Mesenchymal stem cell (in vitro differentiated cells and primary cell): ENCODE measurements around the gene RBM19.

Experiments used
- DNase-seq: peaks from one replicate; pipeline ENCODE4 v3.0.0-alpha.2; 2013
- H2AFZ ChIP-seq: one replicate; pipeline ENCODE4 v1.6.1; 2013; ENCODE audit warnings: low read depth, mild to moderate bottlenecking, control low read depth, inconsistent platforms, low read length, moderate library complexity
- H2AK5ac ChIP-seq: 2 replicates; pipeline ENCODE4 v1.6.1; 2013; ENCODE audit warnings: low read length, moderate library complexity, mild to moderate bottlenecking, inconsistent platforms; ENCODE audit not compliant: severe bottlenecking
- H2BK120ac ChIP-seq: one replicate; pipeline ENCODE4 v1.6.1; 2013; ENCODE audit warnings: low read depth, mild to moderate bottlenecking, inconsistent platforms, low read length, moderate library complexity
- H2BK12ac ChIP-seq, 2 experiments: one replicate each; pipeline ENCODE4 v1.6.1; 2013; ENCODE audit warnings: inconsistent platforms in 2 of 2, low read length in 2 of 2, mild to moderate bottlenecking in 2 of 2, moderate library complexity in 2 of 2, control low read depth in 1 of 2
- H2BK15ac ChIP-seq: one replicate; pipeline ENCODE4 v1.6.1; 2013; ENCODE audit warnings: mild to moderate bottlenecking, low read depth, inconsistent platforms; ENCODE audit not compliant: poor library complexity, severe bottlenecking
- H2BK5ac ChIP-seq: 2 replicates; pipeline ENCODE4 v1.6.1; 2013; ENCODE audit warnings: low read depth, mild to moderate bottlenecking, low read length, control low read depth, inconsistent platforms; ENCODE audit not compliant: poor library complexity, severe bottlenecking
- H3K14ac ChIP-seq, 2 experiments: one replicate each; pipeline ENCODE4 v1.6.1; 2013; ENCODE audit warnings: inconsistent platforms in 2 of 2, low read length in 2 of 2, control low read depth in 1 of 2, mild to moderate bottlenecking in 1 of 2, moderate library complexity in 1 of 2
- H3K18ac ChIP-seq, 2 experiments: one replicate each; pipeline ENCODE4 v1.6.1; 2013; ENCODE audit warnings: inconsistent platforms in 2 of 2, low read length in 2 of 2, control low read depth in 1 of 2, low read depth in 1 of 2, mild to moderate bottlenecking in 1 of 2
- H3K23ac ChIP-seq, 2 experiments: one replicate each; pipeline ENCODE4 v1.6.1; 2013; ENCODE audit warnings: inconsistent platforms in 2 of 2, low read length in 2 of 2, mild to moderate bottlenecking in 2 of 2, moderate library complexity in 2 of 2, control low read depth in 1 of 2
- H3K27ac ChIP-seq: 2 replicates; pipeline ENCODE4 v1.5.1; 2013; ENCODE audit warnings: mild to moderate bottlenecking, moderate library complexity, low read length, control low read depth, inconsistent platforms; ENCODE audit not compliant: poor library complexity, severe bottlenecking
- H3K27me3 ChIP-seq, 2 experiments: 2 replicates each; pipeline versions ENCODE4 v1.6.1 to v1.7.0; 2013; ENCODE audit warnings: low read length in 2 of 2, mild to moderate bottlenecking in 2 of 2, moderate library complexity in 2 of 2, control low read depth in 1 of 2, inconsistent platforms in 1 of 2; ENCODE audit not compliant: control insufficient read depth in 1 of 2, insufficient read depth in 1 of 2
- H3K36me3 ChIP-seq, 2 experiments: 2 replicates each; pipeline versions ENCODE4 v1.6.1 to v1.7.0; 2013; ENCODE audit warnings: low read length in 2 of 2, control low read depth in 1 of 2, inconsistent platforms in 1 of 2, low read depth in 1 of 2, mild to moderate bottlenecking in 1 of 2; ENCODE audit not compliant: insufficient read depth in 2 of 2, control insufficient read depth in 1 of 2
- H3K4ac ChIP-seq, 2 experiments: one replicate each; pipeline ENCODE4 v1.6.1; 2013; ENCODE audit warnings: inconsistent platforms in 2 of 2, low read length in 2 of 2, mild to moderate bottlenecking in 2 of 2, moderate library complexity in 2 of 2, control low read depth in 1 of 2, low read depth in 1 of 2
- H3K4me1 ChIP-seq: 2 replicates; pipeline ENCODE4 v1.6.1; 2013; ENCODE audit warnings: low read depth, low read length, control low read depth; ENCODE audit not compliant: control insufficient read depth, insufficient read depth
- H3K4me2 ChIP-seq: 2 replicates; pipeline ENCODE4 v1.6.1; 2013; ENCODE audit warnings: low read length, mild to moderate bottlenecking, inconsistent platforms; ENCODE audit not compliant: poor library complexity, severe bottlenecking
- H3K4me3 ChIP-seq, 2 experiments: 2 replicates each; pipeline versions ENCODE4 v1.5.1 to v1.7.0; 2013; ENCODE audit warnings: low read length in 2 of 2, mild to moderate bottlenecking in 2 of 2, control low read depth in 1 of 2, low read depth in 1 of 2; ENCODE audit not compliant: insufficient read depth in 1 of 2
- H3K79me1 ChIP-seq: replicated peaks from 2 replicates; pipeline ENCODE4 v1.6.1; 2013; ENCODE audit warnings: mild to moderate bottlenecking, control low read depth, low read length, inconsistent platforms; ENCODE audit not compliant: poor library complexity, severe bottlenecking
- H3K9ac ChIP-seq: 2 replicates; pipeline ENCODE4 v1.7.0; 2013; ENCODE audit warnings: mild to moderate bottlenecking, low read length, moderate library complexity
- H3K9me3 ChIP-seq: 2 replicates; pipeline ENCODE4 v1.7.0; 2013; ENCODE audit warnings: mild to moderate bottlenecking, low read length; ENCODE audit not compliant: control insufficient read depth
- H4K8ac ChIP-seq: one replicate; pipeline ENCODE4 v1.6.1; 2013; ENCODE audit warnings: inconsistent platforms, mild to moderate bottlenecking, low read length, moderate library complexity
- H4K91ac ChIP-seq: one replicate; pipeline ENCODE4 v1.6.1; 2013; ENCODE audit warnings: mild to moderate bottlenecking, low read length, inconsistent platforms
- WGBS: methylation state at CpG from one replicate; pipeline ENCODE4 v1.1.7; 2013; ENCODE audit warnings: mixed read lengths; 5-methylcytosine and 5-hydroxymethylcytosine counted together

RBM19 gene

GRCh38 chr12:113825705-113826104, 140.4 kb downstream of the RBM19 start:
- no peak overlapping the region for H4K8ac ChIP-seq
- no peak overlapping the region for H3K27ac ChIP-seq
- no peak overlapping the region for H3K4me2 ChIP-seq
- 76% methylated on average over 8 of the region's 8 CpGs for WGBS
- DNase-seq, result no peak
- no peak overlapping the region for H2BK5ac ChIP-seq
- H3K27me3 ChIP-seq, result no peaks in the 10 kb centered on the region
- H2AK5ac ChIP-seq, result no peak overlapping the region
- no peak overlapping the region for H4K91ac ChIP-seq
- no peak overlapping the region for H3K23ac ChIP-seq
- no peak overlapping the region for H3K4me3 ChIP-seq
- peaks cover 2 to 42% of the 10 kb centered on the region in 2 experiments for H3K36me3 ChIP-seq
- no peak overlapping the region for H3K18ac ChIP-seq
- no peaks in the 10 kb centered on the region for H3K79me1 ChIP-seq
- H3K4ac ChIP-seq, result no peak overlapping the region
- H3K14ac ChIP-seq, result no peak overlapping the region
- no peak overlapping the region for H3K9ac ChIP-seq
- no peak overlapping the region for H2BK15ac ChIP-seq
- H2BK12ac ChIP-seq, result no peak overlapping the region
- H2BK120ac ChIP-seq, result no peak overlapping the region
- no peaks in the 10 kb centered on the region for H3K9me3 ChIP-seq
- peaks cover 5% of the 10 kb centered on the region for H3K4me1 ChIP-seq
- H2AFZ ChIP-seq, result no peak overlapping the region

GRCh38 chr12:113823816-113824215, 142.3 kb downstream of the RBM19 start:
- Histone ChIP-seq H3K23ac (no peak overlapping the region), H4K91ac (no peak overlapping the region), H3K36me3 (peaks cover 2 to 48% of the 10 kb centered on the region in 2 experiments), H3K79me1 (no peaks in the 10 kb centered on the region), H3K4ac (no peak overlapping the region), H3K4me3 (no peak overlapping the region), H3K14ac (no peak overlapping the region), H2BK15ac (peak overlapping the region; percentile 54), H3K27ac (no peak overlapping the region), H2BK12ac (no peak overlapping the region), H2AK5ac (no peak overlapping the region), H3K9ac (no peak overlapping the region), H2AFZ (no peak overlapping the region), H4K8ac (no peak overlapping the region), H3K4me2 (no peak overlapping the region), H2BK120ac (no peak overlapping the region), H3K9me3 (no peaks in the 10 kb centered on the region), H3K18ac (no peak overlapping the region), H3K27me3 (no peaks in the 10 kb centered on the region), H3K4me1 (peaks cover 2% of the 10 kb centered on the region), H2BK5ac (no peak overlapping the region)
- no peak for DNase-seq
- 93% methylated on average over 5 of the region's 5 CpGs for WGBS

- no peak overlapping the region for H2AFZ ChIP-seq
- H4K8ac ChIP-seq, result no peak overlapping the region
- no peak overlapping the region for H2BK120ac ChIP-seq
- H2AK5ac ChIP-seq, result no peak overlapping the region
- no peak overlapping the region for H3K9ac ChIP-seq
- 87% methylated on average over 16 of the region's 16 CpGs for WGBS
- no peaks in the 10 kb centered on the region for H3K27me3 ChIP-seq
- H3K4me3 ChIP-seq, result no peak overlapping the region
- no peak for DNase-seq
- H3K4ac ChIP-seq, result no peak overlapping the region
- no peak overlapping the region for H3K14ac ChIP-seq
- no peak overlapping the region for H2BK5ac ChIP-seq
- no peaks in the 10 kb centered on the region for H3K9me3 ChIP-seq
- H3K23ac ChIP-seq, result no peak overlapping the region
- H3K27ac ChIP-seq, result no peak overlapping the region
- no peaks in the 10 kb centered on the region for H3K79me1 ChIP-seq
- H3K4me2 ChIP-seq, result no peak overlapping the region
- H3K18ac ChIP-seq, result no peak overlapping the region
- no peak overlapping the region for H2BK12ac ChIP-seq
- peaks cover 2% of the 10 kb centered on the region for H3K4me1 ChIP-seq
- no peak overlapping the region for H2BK15ac ChIP-seq
- H4K91ac ChIP-seq, result no peak overlapping the region
- H3K36me3 ChIP-seq, result peaks cover 2 to 48% of the 10 kb centered on the region in 2 experiments
These were observed 143.1 kb downstream of the RBM19 start for GRCh38 chr12:113823016-113823415.

- H3K9ac ChIP-seq, result no peak overlapping the region
- peaks cover 2% of the 10 kb centered on the region for H3K4me1 ChIP-seq
- H3K27me3 ChIP-seq, result no peaks in the 10 kb centered on the region
- 96% methylated on average over 8 of the region's 8 CpGs for WGBS
- H2BK15ac ChIP-seq, result no peak overlapping the region
- H3K4ac ChIP-seq, result no peak overlapping the region
- H3K18ac ChIP-seq, result no peak overlapping the region
- H2AK5ac ChIP-seq, result no peak overlapping the region
- no peak overlapping the region for H2AFZ ChIP-seq
- no peak overlapping the region for H2BK5ac ChIP-seq
- no peak overlapping the region for H2BK12ac ChIP-seq
- H4K8ac ChIP-seq, result no peak overlapping the region
- H3K14ac ChIP-seq, result no peak overlapping the region
- H3K23ac ChIP-seq, result no peak overlapping the region
- no peaks in the 10 kb centered on the region for H3K9me3 ChIP-seq
- no peak for DNase-seq
- H2BK120ac ChIP-seq, result no peak overlapping the region
- peak overlapping the region in 1 of 2 experiments; percentile 1 for H3K4me3 ChIP-seq
- peaks cover 2 to 55% of the 10 kb centered on the region in 2 experiments for H3K36me3 ChIP-seq
- H4K91ac ChIP-seq, result no peak overlapping the region
- no peaks in the 10 kb centered on the region for H3K79me1 ChIP-seq
- H3K4me2 ChIP-seq, result no peak overlapping the region
- H3K27ac ChIP-seq, result no peak overlapping the region
These were observed 145.3 kb downstream of the RBM19 start for GRCh38 chr12:113820842-113821241.
